ENCODE measurements around the gene LPCAT1.

- TF ChIP-seq POLR2AphosphoS5 (IDR thresholded peaks at IDR 0.05; ENCODE audit: low read depth, low read length) (no peak), POLR2A (IDR thresholded peaks at IDR 0.05; ENCODE audit: low read depth, low read length) (no peak), TAF1 (IDR thresholded peaks at IDR 0.05; ENCODE audit: borderline replicate concordance, low read depth, low read length) (no peak)
Measured at GRCh38 chr5:1436036-1436435, 87.7 kb downstream of the LPCAT1 start.
